K562 (cell line): ENCODE results near the gene FBXO36. TPM values are rescaled to one million over a fixed set of nuclear protein-coding genes. Genes with fewer than 3 reads are reported as not detected.
"Not testable (repeated sequence)": the region's sequence is repeated elsewhere in the genome, so short reads cannot be mapped to it uniquely, and the experiment has no call there.

Experiments
- ATAC-seq: fragments of 200-7000 bp; cut with Tn5 transposase; 3 replicates; pipeline ENCODE4 v1.9.1; 2020; ENCODE audit warnings: moderate library complexity
- BruUV-seq: library from RNA; stranded (reverse); fragments of 400-500 nt; replicated peaks from 2 replicates; lab custom pipeline; 2021; lab: Mats Ljungman, UMichigan
- CTCF ChIA-PET: fragments of 300-600 bp; formaldehyde crosslinking; extraction: SDS; loops from one replicate; lab custom pipeline; 2021; ENCODE audit warnings: low intra/inter-chr PET ratio; lab: Yijun Ruan, JAX
- POLR2A ChIA-PET: fragments of 300-600, 350-650 bp; sonication (Branson Sonifier 250); formaldehyde crosslinking; extraction: SDS; loops from one replicate; lab custom pipeline; 2021; ENCODE audit warnings: antibody characterized with exemption, inconsistent platforms; lab: Yijun Ruan, JAX
- DNase-seq, 4 experiments: peaks; one replicate each; pipeline versions ENCODE4 v3.0.0 to v3.0.0-alpha.2; 2011 to 2018; ENCODE audit warnings: low spot score in 3 of 4, mixed read lengths in 3 of 4; ENCODE audit errors: extremely low read depth in 1 of 4
- FAIRE-seq: peaks from 2 replicates; lab custom pipeline; 2011; peaks lifted over from hg19 to GRCh38; lab: Jason Lieb, UNC
- H2AFZ ChIP-seq: 2 replicates; pipeline ENCODE4 v1.6.0; 2011; ENCODE audit warnings: low read depth, low read length, control low read depth, inconsistent platforms
- H3K27ac ChIP-seq: fragments of 200-600 bp; 3 replicates; pipeline ENCODE4 v1.8.0; 2011; ENCODE audit warnings: low read depth, mild to moderate bottlenecking, control low read depth, inconsistent platforms, low read length, moderate library complexity, mixed read lengths; ENCODE audit errors: extremely low read depth
- H3K27me3 ChIP-seq, 2 experiments: fragments of 300-600 bp in 1 of 2; 2 replicates in 1 of 2; 3 replicates in 1 of 2; pipeline versions ENCODE4 v1.6.0 to v1.8.0; 2011; ENCODE audit warnings: inconsistent platforms in 2 of 2, low read length in 2 of 2, mild to moderate bottlenecking in 1 of 2, mixed read lengths in 1 of 2, moderate library complexity in 1 of 2; ENCODE audit not compliant: control insufficient read depth in 2 of 2, insufficient read depth in 2 of 2
- H3K36me3 ChIP-seq: fragments of 300-600 bp; 3 replicates; pipeline ENCODE4 v1.8.0; 2011; ENCODE audit warnings: mild to moderate bottlenecking, low read length, inconsistent platforms; ENCODE audit not compliant: control insufficient read depth, insufficient read depth
- H3K4me1 ChIP-seq, 2 experiments: fragments of 200-600 bp in 1 of 2; replicated peaks in 1 of 2; 2 replicates in 1 of 2; 3 replicates in 1 of 2; pipeline versions ENCODE4 v1.5.1 to v1.8.0; 2011; ENCODE audit warnings: inconsistent platforms in 2 of 2, low read length in 2 of 2, mild to moderate bottlenecking in 1 of 2, mixed read lengths in 1 of 2, moderate library complexity in 1 of 2; ENCODE audit not compliant: control insufficient read depth in 2 of 2, insufficient read depth in 2 of 2
- H3K4me2 ChIP-seq: 2 replicates; pipeline ENCODE4 v1.6.1; 2011; ENCODE audit warnings: low read length, control low read depth, inconsistent platforms, mixed read lengths; ENCODE audit not compliant: insufficient read depth
- H3K4me3 ChIP-seq: fragments of 200-600 bp; sonication (generic), shearing (Covaris generic); 2 replicates; pipeline ENCODE4 v1.5.1; 2016; ENCODE audit warnings: control low read depth, inconsistent platforms
- H3K79me2 ChIP-seq: fragments of 200-600 bp; 3 replicates; pipeline ENCODE4 v1.8.0; 2011; ENCODE audit warnings: low read length, inconsistent platforms; ENCODE audit not compliant: control insufficient read depth, insufficient read depth
- H3K9ac ChIP-seq, 2 experiments: 2 replicates each; pipeline versions ENCODE4 v1.6.0 to v1.6.1; 2011; ENCODE audit warnings: low read depth in 2 of 2, low read length in 2 of 2, control low read depth in 1 of 2, inconsistent platforms in 1 of 2, mild to moderate bottlenecking in 1 of 2, mixed read lengths in 1 of 2; ENCODE audit not compliant: insufficient read depth in 1 of 2
- H3K9me1 ChIP-seq: one replicate; pipeline ENCODE4 v1.6.0; 2011; ENCODE audit warnings: inconsistent platforms, mild to moderate bottlenecking, low read length, moderate library complexity; ENCODE audit not compliant: control insufficient read depth, insufficient read depth
- H3K9me3 ChIP-seq: replicated peaks from 2 replicates; pipeline ENCODE4 v1.5.1; 2011; ENCODE audit warnings: low read depth, low read length, inconsistent platforms; ENCODE audit not compliant: control insufficient read depth, insufficient read depth
- H4K20me1 ChIP-seq: replicated peaks from 2 replicates; pipeline ENCODE4 v1.6.1; 2011; ENCODE audit warnings: low read length, inconsistent platforms, mixed read lengths; ENCODE audit not compliant: control insufficient read depth, insufficient read depth
- PHF20 ChIP-seq: fragments of 450-650 bp; IDR thresholded peaks from 2 replicates; pipeline ENCODE4 v1.6.1; 2018; ENCODE audit not compliant: partially characterized antibody
- RFX7 ChIP-seq: fragments of 250-450 bp; sonication (Bioruptor Pico); IDR thresholded peaks from 2 replicates; pipeline ENCODE4 v1.5.1; 2021; ENCODE audit warnings: mild to moderate bottlenecking
- SIN3B ChIP-seq: fragments of 450-650 bp; IDR thresholded peaks from 2 replicates; pipeline ENCODE4 v1.6.1; 2017; ENCODE audit warnings: low read depth, mild to moderate bottlenecking, moderate library complexity
- SRF ChIP-seq, 2 experiments: fragments of 250-450, 450-650 bp in 1 of 2; sonication (Bioruptor Pico) in 1 of 2; sonication (generic) in 1 of 2; formaldehyde crosslinking; IDR thresholded peaks; 2 replicates each; pipeline versions ENCODE4 v1.5.0 to v1.5.1; 2020 to 2022; ENCODE audit warnings: mild to moderate bottlenecking in 1 of 2, missing genetic modification reagents in 1 of 2
- STAT5B ChIP-seq: fragments of 250-450 bp; sonication (Bioruptor Pico); IDR thresholded peaks from 2 replicates; pipeline ENCODE4 v1.8.0; 2021; ENCODE audit warnings: mild to moderate bottlenecking, inconsistent platforms
- TCF3 ChIP-seq: sonication (generic); formaldehyde crosslinking; IDR thresholded peaks from 2 replicates; pipeline ENCODE4 v1.4.0; 2020; ENCODE audit warnings: mild to moderate bottlenecking, missing genetic modification reagents
- WGBS: fragments of 100-300 bp; shearing (Covaris generic); methylation state at CpG from one replicate; pipeline ENCODE4 v1.1.6; 2016; ENCODE audit warnings: low coverage, mixed read lengths; ENCODE audit not compliant: insufficient coverage; ENCODE audit errors: missing lambda C conversion rate; 5-methylcytosine and 5-hydroxymethylcytosine counted together
- in situ Hi-C: fragments of 300-500 bp; cut with MboI; formaldehyde crosslinking; loops from 4 replicates; pipeline ENCODE4 v1.15.0; 2018; ENCODE audit warnings: inconsistent platforms, mixed read lengths
- intact Hi-C: fragments of 100-400 bp; cut with micrococcal nuclease; formaldehyde crosslinking; loops from 2 replicates; pipeline ENCODE4 v1.14.2; 2022
- polyA plus RNA-seq, 8 experiments: library from polyadenylated mRNA; depleted of rRNA in 4 of 8; stranded (reverse) in 5 of 8; unstranded in 3 of 8; fragments of >200 nt; fragmentation: Nextera tagmentation in 2 of 8; fragmentation: Illumina TruSeq in 1 of 8; extraction: Ambion mirVana in 2 of 8; extraction: Trizol in 1 of 8; gene quantifications; 2 replicates each; pipeline versions ENCODE4 v1.2.1 to v1.2.3, GENCODE V29; 2011 to 2014; ENCODE audit warnings: inconsistent platforms in 1 of 8, missing spikeins in 1 of 8
- total RNA-seq, 7 experiments: library from RNA; depleted of rRNA in 6 of 7; stranded (reverse); fragments of >200 nt in 6 of 7; fragmentation: Illumina TruSeq in 2 of 7; extraction: Trizol in 2 of 7; gene quantifications; 2 replicates each; pipeline versions ENCODE4 v1.2.1 to v1.2.3, GENCODE V29; 2011 to 2021; ENCODE audit warnings: low replicate concordance in 1 of 7
- TF ChIP-seq, protein P1 (sequence below): fragments of 200-600 bp; sonication (generic); IDR thresholded peaks from one replicate; pipeline ENCODE4 v1.6.1; 2012; ENCODE audit warnings: mild to moderate bottlenecking, low read depth, low read length, inconsistent platforms
- TF ChIP-seq, protein P2 (sequence below): fragments of 250-450 bp; sonication (Bioruptor Pico); IDR thresholded peaks from 2 replicates; pipeline ENCODE4 v1.5.0; 2021

FBXO36 gene
- total and polyA plus RNA-seq, 9 of the 15 experiments (the other 6 are each of a cell fraction or from before 2014, with no cell fraction given): 0.40 to 0.91 (median 0.58) TPM

GRCh38 chr2:229900012-229900411 is 22.3 kb upstream of the FBXO36 start (continued):
- TF ChIP-seq, protein P1, sequence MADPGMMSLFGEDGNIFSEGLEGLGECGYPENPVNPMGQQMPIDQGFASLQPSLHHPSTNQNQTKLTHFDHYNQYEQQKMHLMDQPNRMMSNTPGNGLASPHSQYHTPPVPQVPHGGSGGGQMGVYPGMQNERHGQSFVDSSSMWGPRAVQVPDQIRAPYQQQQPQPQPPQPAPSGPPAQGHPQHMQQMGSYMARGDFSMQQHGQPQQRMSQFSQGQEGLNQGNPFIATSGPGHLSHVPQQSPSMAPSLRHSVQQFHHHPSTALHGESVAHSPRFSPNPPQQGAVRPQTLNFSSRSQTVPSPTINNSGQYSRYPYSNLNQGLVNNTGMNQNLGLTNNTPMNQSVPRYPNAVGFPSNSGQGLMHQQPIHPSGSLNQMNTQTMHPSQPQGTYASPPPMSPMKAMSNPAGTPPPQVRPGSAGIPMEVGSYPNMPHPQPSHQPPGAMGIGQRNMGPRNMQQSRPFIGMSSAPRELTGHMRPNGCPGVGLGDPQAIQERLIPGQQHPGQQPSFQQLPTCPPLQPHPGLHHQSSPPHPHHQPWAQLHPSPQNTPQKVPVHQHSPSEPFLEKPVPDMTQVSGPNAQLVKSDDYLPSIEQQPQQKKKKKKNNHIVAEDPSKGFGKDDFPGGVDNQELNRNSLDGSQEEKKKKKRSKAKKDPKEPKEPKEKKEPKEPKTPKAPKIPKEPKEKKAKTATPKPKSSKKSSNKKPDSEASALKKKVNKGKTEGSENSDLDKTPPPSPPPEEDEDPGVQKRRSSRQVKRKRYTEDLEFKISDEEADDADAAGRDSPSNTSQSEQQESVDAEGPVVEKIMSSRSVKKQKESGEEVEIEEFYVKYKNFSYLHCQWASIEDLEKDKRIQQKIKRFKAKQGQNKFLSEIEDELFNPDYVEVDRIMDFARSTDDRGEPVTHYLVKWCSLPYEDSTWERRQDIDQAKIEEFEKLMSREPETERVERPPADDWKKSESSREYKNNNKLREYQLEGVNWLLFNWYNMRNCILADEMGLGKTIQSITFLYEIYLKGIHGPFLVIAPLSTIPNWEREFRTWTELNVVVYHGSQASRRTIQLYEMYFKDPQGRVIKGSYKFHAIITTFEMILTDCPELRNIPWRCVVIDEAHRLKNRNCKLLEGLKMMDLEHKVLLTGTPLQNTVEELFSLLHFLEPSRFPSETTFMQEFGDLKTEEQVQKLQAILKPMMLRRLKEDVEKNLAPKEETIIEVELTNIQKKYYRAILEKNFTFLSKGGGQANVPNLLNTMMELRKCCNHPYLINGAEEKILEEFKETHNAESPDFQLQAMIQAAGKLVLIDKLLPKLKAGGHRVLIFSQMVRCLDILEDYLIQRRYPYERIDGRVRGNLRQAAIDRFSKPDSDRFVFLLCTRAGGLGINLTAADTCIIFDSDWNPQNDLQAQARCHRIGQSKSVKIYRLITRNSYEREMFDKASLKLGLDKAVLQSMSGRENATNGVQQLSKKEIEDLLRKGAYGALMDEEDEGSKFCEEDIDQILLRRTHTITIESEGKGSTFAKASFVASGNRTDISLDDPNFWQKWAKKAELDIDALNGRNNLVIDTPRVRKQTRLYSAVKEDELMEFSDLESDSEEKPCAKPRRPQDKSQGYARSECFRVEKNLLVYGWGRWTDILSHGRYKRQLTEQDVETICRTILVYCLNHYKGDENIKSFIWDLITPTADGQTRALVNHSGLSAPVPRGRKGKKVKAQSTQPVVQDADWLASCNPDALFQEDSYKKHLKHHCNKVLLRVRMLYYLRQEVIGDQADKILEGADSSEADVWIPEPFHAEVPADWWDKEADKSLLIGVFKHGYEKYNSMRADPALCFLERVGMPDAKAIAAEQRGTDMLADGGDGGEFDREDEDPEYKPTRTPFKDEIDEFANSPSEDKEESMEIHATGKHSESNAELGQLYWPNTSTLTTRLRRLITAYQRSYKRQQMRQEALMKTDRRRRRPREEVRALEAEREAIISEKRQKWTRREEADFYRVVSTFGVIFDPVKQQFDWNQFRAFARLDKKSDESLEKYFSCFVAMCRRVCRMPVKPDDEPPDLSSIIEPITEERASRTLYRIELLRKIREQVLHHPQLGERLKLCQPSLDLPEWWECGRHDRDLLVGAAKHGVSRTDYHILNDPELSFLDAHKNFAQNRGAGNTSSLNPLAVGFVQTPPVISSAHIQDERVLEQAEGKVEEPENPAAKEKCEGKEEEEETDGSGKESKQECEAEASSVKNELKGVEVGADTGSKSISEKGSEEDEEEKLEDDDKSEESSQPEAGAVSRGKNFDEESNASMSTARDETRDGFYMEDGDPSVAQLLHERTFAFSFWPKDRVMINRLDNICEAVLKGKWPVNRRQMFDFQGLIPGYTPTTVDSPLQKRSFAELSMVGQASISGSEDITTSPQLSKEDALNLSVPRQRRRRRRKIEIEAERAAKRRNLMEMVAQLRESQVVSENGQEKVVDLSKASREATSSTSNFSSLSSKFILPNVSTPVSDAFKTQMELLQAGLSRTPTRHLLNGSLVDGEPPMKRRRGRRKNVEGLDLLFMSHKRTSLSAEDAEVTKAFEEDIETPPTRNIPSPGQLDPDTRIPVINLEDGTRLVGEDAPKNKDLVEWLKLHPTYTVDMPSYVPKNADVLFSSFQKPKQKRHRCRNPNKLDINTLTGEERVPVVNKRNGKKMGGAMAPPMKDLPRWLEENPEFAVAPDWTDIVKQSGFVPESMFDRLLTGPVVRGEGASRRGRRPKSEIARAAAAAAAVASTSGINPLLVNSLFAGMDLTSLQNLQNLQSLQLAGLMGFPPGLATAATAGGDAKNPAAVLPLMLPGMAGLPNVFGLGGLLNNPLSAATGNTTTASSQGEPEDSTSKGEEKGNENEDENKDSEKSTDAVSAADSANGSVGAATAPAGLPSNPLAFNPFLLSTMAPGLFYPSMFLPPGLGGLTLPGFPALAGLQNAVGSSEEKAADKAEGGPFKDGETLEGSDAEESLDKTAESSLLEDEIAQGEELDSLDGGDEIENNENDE: no peak
- TF ChIP-seq STAT5B (CRISPR knock-in tag) (no peak), SRF (CRISPR knock-in tag; IDR thresholded peaks at IDR 0.05) (no peak), RFX7 (no peak), PHF20 (no peak), SIN3B (no peak), TCF3 (CRISPR knock-in tag) (no peak)
- TF ChIP-seq, protein P2, sequence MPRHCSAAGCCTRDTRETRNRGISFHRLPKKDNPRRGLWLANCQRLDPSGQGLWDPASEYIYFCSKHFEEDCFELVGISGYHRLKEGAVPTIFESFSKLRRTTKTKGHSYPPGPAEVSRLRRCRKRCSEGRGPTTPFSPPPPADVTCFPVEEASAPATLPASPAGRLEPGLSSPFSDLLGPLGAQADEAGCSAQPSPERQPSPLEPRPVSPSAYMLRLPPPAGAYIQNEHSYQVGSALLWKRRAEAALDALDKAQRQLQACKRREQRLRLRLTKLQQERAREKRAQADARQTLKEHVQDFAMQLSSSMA (CRISPR knock-in tag): no peak

- H3K9me1 ChIP-seq, FAIRE-seq, BruUV-seq, H3K27me3 ChIP-seq, H3K27ac ChIP-seq, H3K9me3 ChIP-seq, POLR2A ChIA-PET, H4K20me1 ChIP-seq, H3K4me2 ChIP-seq, H3K9ac ChIP-seq, DNase-seq, in situ Hi-C loops, CTCF ChIA-PET, H3K4me1 ChIP-seq, intact Hi-C loops, ATAC-seq, H3K4me3 ChIP-seq, H2AFZ ChIP-seq: not testable (repeated sequence)
- H3K79me2 ChIP-seq: peaks cover 83% of the 10 kb centered on the region
- peaks cover 19% of the 10 kb centered on the region; the same call in 1 of the 3 replicates for H3K36me3 ChIP-seq
- 91% methylated on average over 7 of the region's 9 CpGs for WGBS
Observed at GRCh38 chr2:229900514-229900913, 21.8 kb upstream of the FBXO36 start.
